Hepatocyte (in vitro differentiated cells): ENCODE results near the gene CELSR1. TPM values are rescaled to one million over a fixed set of nuclear protein-coding genes. Genes with fewer than 3 reads are reported as not detected.

Experiments used
- DNase-seq: peaks from one replicate; pipeline ENCODE4 v3.0.0-alpha.2; 2016; ENCODE audit warnings: low spot score
- H2AFZ ChIP-seq: fragments of 200-600 bp; sonication (generic); 2 replicates; pipeline ENCODE4 v1.6.0; 2016; ENCODE audit warnings: antibody characterized with exemption, mild to moderate bottlenecking
- H3K27ac ChIP-seq: fragments of 200-600 bp; sonication (generic); 2 replicates; pipeline ENCODE4 v1.5.1; 2016; ENCODE audit warnings: mild to moderate bottlenecking
- H3K27me3 ChIP-seq: fragments of 200-600 bp; sonication (generic); 2 replicates; pipeline ENCODE4 v1.6.1; 2016
- H3K36me3 ChIP-seq: fragments of 200-600 bp; sonication (generic); replicated peaks from 2 replicates; pipeline ENCODE4 v1.5.1; 2016; ENCODE audit warnings: low read depth; ENCODE audit not compliant: insufficient read depth
- H3K4me1 ChIP-seq: fragments of 200-600 bp; sonication (generic); 2 replicates; pipeline ENCODE4 v1.5.1; 2016; ENCODE audit warnings: mild to moderate bottlenecking, moderate library complexity; ENCODE audit not compliant: insufficient read depth
- H3K4me2 ChIP-seq: fragments of 200-600 bp; sonication (generic); 2 replicates; pipeline ENCODE4 v1.6.0; 2016
- H3K4me3 ChIP-seq: fragments of 200-600 bp; sonication (generic); 2 replicates; pipeline ENCODE4 v1.5.1; 2016; ENCODE audit warnings: mild to moderate bottlenecking
- H3K79me2 ChIP-seq: fragments of 200-600 bp; sonication (generic); 2 replicates; pipeline ENCODE4 v1.6.0; 2017; ENCODE audit warnings: mild to moderate bottlenecking
- H3K9me2 ChIP-seq: fragments of 200-600 bp; sonication (generic); replicated peaks from 2 replicates; pipeline ENCODE4 v1.6.0; 2017; ENCODE audit warnings: mild to moderate bottlenecking; ENCODE audit not compliant: insufficient read depth
- H3K9me3 ChIP-seq: fragments of 200-600 bp; sonication (generic); 2 replicates; pipeline ENCODE4 v1.5.1; 2016; ENCODE audit warnings: low read depth, mild to moderate bottlenecking
- H4K20me1 ChIP-seq: fragments of 200-600 bp; sonication (generic); 2 replicates; pipeline ENCODE4 v1.6.0; 2016; ENCODE audit warnings: mild to moderate bottlenecking; ENCODE audit not compliant: insufficient read depth, poor library complexity, severe bottlenecking
- CTCF ChIP-seq: fragments of 200-600 bp; sonication (generic); IDR thresholded peaks from 2 replicates; pipeline ENCODE4 v1.5.1; 2016; ENCODE audit warnings: antibody characterized with exemption, mild to moderate bottlenecking; ENCODE audit not compliant: poor library complexity
- EZH2 ChIP-seq: fragments of 200-600 bp; sonication (generic); IDR thresholded peaks from 2 replicates; pipeline ENCODE4 v1.6.1; 2016; ENCODE audit warnings: antibody characterized with exemption, mild to moderate bottlenecking, borderline replicate concordance
- EZH2phosphoT487 ChIP-seq: fragments of 200-600 bp; sonication (generic); IDR thresholded peaks from one replicate; pipeline ENCODE4 v1.6.1; 2018; ENCODE audit warnings: antibody characterized with exemption, mild to moderate bottlenecking, low read depth, moderate library complexity; ENCODE audit not compliant: unreplicated experiment, severe bottlenecking
- WGBS: methylation state at CpG from one replicate; pipeline ENCODE4 v1.1.6; 2016; ENCODE audit warnings: low lambda C conversion rate; ENCODE audit errors: missing lambda C conversion rate; 5-methylcytosine and 5-hydroxymethylcytosine counted together
- polyA plus RNA-seq: library from polyadenylated mRNA; unstranded; fragments of >200 nt; fragmentation: Nextera tagmentation; extraction: Ambion mirVana; gene quantifications from 2 replicates; pipeline ENCODE4 v1.2.1, GENCODE V29; 2016
- total RNA-seq: library from RNA; depleted of rRNA; stranded (reverse); fragments of >200 nt; gene quantifications from 2 replicates; pipeline ENCODE4 v1.2.3, GENCODE V29; 2014

CELSR1 gene
- total and polyA plus RNA-seq, 2 experiments from 2014 or later = 3.0 to 8.7 TPM

- Histone ChIP-seq H3K4me2 (no peak overlapping the region), H3K9me3 (no peaks in the 10 kb centered on the region), H2AFZ (no peak overlapping the region), H3K27ac (no peak overlapping the region), H3K36me3 (no peaks in the 10 kb centered on the region), H3K79me2 (peaks cover 80% of the 10 kb centered on the region), H4K20me1 (peaks cover 48% of the 10 kb centered on the region), H3K4me3 (no peak overlapping the region), H3K27me3 (no peaks in the 10 kb centered on the region), H3K9me2 (no peaks in the 10 kb centered on the region), H3K4me1 (peaks cover 21% of the 10 kb centered on the region)
- no peak for DNase-seq
- TF ChIP-seq EZH2 (no peak), CTCF (no peak), EZH2phosphoT487 (no peak)
- 77% methylated on average over 7 of the region's 12 CpGs for WGBS
Measured at GRCh38 chr22:46586123-46586519, 48.7 kb upstream of the CELSR1 start.

- Histone ChIP-seq H3K36me3 (no peaks in the 10 kb centered on the region), H3K79me2 (peaks cover 85% of the 10 kb centered on the region), H3K27ac (no peak overlapping the region), H3K4me1 (peaks cover 27% of the 10 kb centered on the region), H3K4me2 (no peak overlapping the region), H3K4me3 (no peak overlapping the region), H4K20me1 (peaks cover 48% of the 10 kb centered on the region), H3K9me3 (no peaks in the 10 kb centered on the region), H3K9me2 (no peaks in the 10 kb centered on the region), H2AFZ (no peak overlapping the region), H3K27me3 (no peaks in the 10 kb centered on the region)
- no peak for DNase-seq
- 96% methylated on average over 18 of the region's 19 CpGs for WGBS
- no peak for TF ChIP-seq EZH2
Measured at GRCh38 chr22:46585340-46586122, 48.1 kb upstream of the CELSR1 start.

GRCh38 chr22:46584081-46584921 is 46.9 kb upstream of the CELSR1 start:
- no peak overlapping the region for H3K4me3 ChIP-seq

More at GRCh38 chr22:46584081-46584921, 46.9 kb upstream of the CELSR1 start:
- Histone ChIP-seq H3K79me2 (peaks cover 93% of the 10 kb centered on the region), H3K4me1 (peaks cover 39% of the 10 kb centered on the region), H3K4me2 (peak overlapping the region; percentile 15), H4K20me1 (peaks cover 57% of the 10 kb centered on the region), H3K27me3 (no peaks in the 10 kb centered on the region), H2AFZ (no peak overlapping the region), H3K9me3 (no peaks in the 10 kb centered on the region), H3K36me3 (no peaks in the 10 kb centered on the region), H3K27ac (no peak overlapping the region), H3K9me2 (no peaks in the 10 kb centered on the region)
- DNase-seq = peak; percentile 19
- WGBS = 59% methylated on average over 43 of the region's 43 CpGs
- TF ChIP-seq EZH2 (no peak), CTCF (no peak), EZH2phosphoT487 (no peak)
